ENCODE measurements around the gene GK. TPM values are rescaled to one million over a fixed set of nuclear protein-coding genes. Genes with fewer than 3 reads are reported as not detected.

Gene GK
- total and polyA plus RNA-seq, 9 of the 15 experiments (the other 6 are each of a cell fraction or from before 2014, with no cell fraction given): 8.0 to 15.7 (median 12.4) TPM

- no peak for TF ChIP-seq E2F4 (CRISPR knock-in tag; IDR thresholded peaks at IDR 0.05; ENCODE audit: low read depth)
- no peak for TF ChIP-seq TFAM (CRISPR knock-in tag; conservative IDR thresholded peaks at IDR 0.05)
- no peak for TF ChIP-seq TEAD2 (tag; IDR thresholded peaks at IDR 0.05)
- TF ChIP-seq ZNF175 (CRISPR knock-in tag; IDR thresholded peaks at IDR 0.05; ENCODE audit: low read depth): 0 out of 2 replicates have a peak, but pooled peaks have one; percentile 33
- no peak for TF ChIP-seq ZSCAN32 (CRISPR knock-in tag; IDR thresholded peaks at IDR 0.05)
- TF ChIP-seq U2AF2 (optimal IDR thresholded peaks at IDR 0.05; ENCODE audit: low read depth, low read length): no peak
- 0 out of 2 replicates have a peak, but pooled peaks have one; percentile 49 for TF ChIP-seq DPF2 (IDR thresholded peaks at IDR 0.05)
- TF ChIP-seq RBM39 (optimal IDR thresholded peaks at IDR 0.05; ENCODE audit: low read depth, low read length): no peak
- no peak for TF ChIP-seq ZNF316 (IDR thresholded peaks at IDR 0.05)
- no peak for TF ChIP-seq ZNF583 (CRISPR knock-in tag; IDR thresholded peaks at IDR 0.05)
- TF ChIP-seq NCOR1 (IDR thresholded peaks at IDR 0.05): peak; percentile 41; the same call in 1 of the 2 replicates
- no peak for TF ChIP-seq OTX1 (CRISPR knock-in tag; IDR thresholded peaks at IDR 0.05)
- TF ChIP-seq HBP1 (CRISPR knock-in tag; IDR thresholded peaks at IDR 0.05): no peak
- TF ChIP-seq HNRNPUL1 (IDR thresholded peaks at IDR 0.05; ENCODE audit: low read length): no peak
- TF ChIP-seq ATF6 (CRISPR knock-in tag; IDR thresholded peaks at IDR 0.05): no peak
- peak; percentile 67 for TF ChIP-seq BRD9 (IDR thresholded peaks at IDR 0.05; ENCODE audit: low read depth, partially characterized antibody)
- peak; percentile 63 for TF ChIP-seq SUPT5H (IDR thresholded peaks at IDR 0.05)
- TF ChIP-seq NR2C1 (IDR thresholded peaks at IDR 0.05): peak; percentile 54; the same call in 1 of the 2 replicates
- TF ChIP-seq NR2C1 (tag; IDR thresholded peaks at IDR 0.05): peak; percentile 68
- no peak for TF ChIP-seq CGGBP1 (CRISPR knock-in tag; IDR thresholded peaks at IDR 0.05)
- no peak for TF ChIP-seq ZNF324 (CRISPR knock-in tag; IDR thresholded peaks at IDR 0.05)
- TF ChIP-seq STAG1 (CRISPR knock-in tag; IDR thresholded peaks at IDR 0.05; ENCODE audit: borderline replicate concordance): no peak
- no peak for TF ChIP-seq ZSCAN29 (IDR thresholded peaks at IDR 0.05)
Observed at GRCh38 chrX:30652527-30653414, 452 bp upstream of the GK start (continued).

Data from K562 (cell line).